Panc1 (cell line): ENCODE measurements around the gene NIT2.
A peak's percentile ranks its signal among the peaks of the same experiment; 100 is the strongest.

Source experiments
- POLR2AphosphoS5 ChIP-seq: IDR thresholded peaks from 2 replicates; pipeline ENCODE4 v1.6.1; 2012; ENCODE audit warnings: mild to moderate bottlenecking, low read depth, low read length, moderate library complexity
- REST ChIP-seq, 2 experiments: IDR thresholded peaks; 2 replicates each; pipeline ENCODE4 v1.6.1; 2011 to 2012; ENCODE audit warnings: low read depth in 2 of 2, control low read depth in 1 of 2, low read length in 1 of 2, mild to moderate bottlenecking in 1 of 2, moderate library complexity in 1 of 2; ENCODE audit not compliant: insufficient read depth in 1 of 2
- TCF7L2 ChIP-seq: IDR thresholded peaks from 2 replicates; pipeline ENCODE4 v1.6.1; 2011; ENCODE audit warnings: mild to moderate bottlenecking, low read depth, low read length, inconsistent platforms
- TF ChIP-seq, protein P1 (sequence below): fragments of 450-650 bp; IDR thresholded peaks from 2 replicates; pipeline ENCODE4 v1.5.1; 2017; ENCODE audit warnings: mild to moderate bottlenecking

GRCh38 chr3:100400780-100401673 is 66.5 kb downstream of the NIT2 start, which contains the start of the genes LNP1 and TOMM70:
- TF ChIP-seq, protein P1, sequence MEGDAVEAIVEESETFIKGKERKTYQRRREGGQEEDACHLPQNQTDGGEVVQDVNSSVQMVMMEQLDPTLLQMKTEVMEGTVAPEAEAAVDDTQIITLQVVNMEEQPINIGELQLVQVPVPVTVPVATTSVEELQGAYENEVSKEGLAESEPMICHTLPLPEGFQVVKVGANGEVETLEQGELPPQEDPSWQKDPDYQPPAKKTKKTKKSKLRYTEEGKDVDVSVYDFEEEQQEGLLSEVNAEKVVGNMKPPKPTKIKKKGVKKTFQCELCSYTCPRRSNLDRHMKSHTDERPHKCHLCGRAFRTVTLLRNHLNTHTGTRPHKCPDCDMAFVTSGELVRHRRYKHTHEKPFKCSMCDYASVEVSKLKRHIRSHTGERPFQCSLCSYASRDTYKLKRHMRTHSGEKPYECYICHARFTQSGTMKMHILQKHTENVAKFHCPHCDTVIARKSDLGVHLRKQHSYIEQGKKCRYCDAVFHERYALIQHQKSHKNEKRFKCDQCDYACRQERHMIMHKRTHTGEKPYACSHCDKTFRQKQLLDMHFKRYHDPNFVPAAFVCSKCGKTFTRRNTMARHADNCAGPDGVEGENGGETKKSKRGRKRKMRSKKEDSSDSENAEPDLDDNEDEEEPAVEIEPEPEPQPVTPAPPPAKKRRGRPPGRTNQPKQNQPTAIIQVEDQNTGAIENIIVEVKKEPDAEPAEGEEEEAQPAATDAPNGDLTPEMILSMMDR, result no peak
- peak; percentile 99 for TF ChIP-seq POLR2AphosphoS5
- TF ChIP-seq TCF7L2, result peak; percentile 52; the same call in 1 of the 2 replicates
- no peak for TF ChIP-seq REST (IDR thresholded peaks at IDR 0.05; ENCODE audit: insufficient read depth in 1 of 2, low read depth in 2 of 2, low read length in 1 of 2)
